ENCODE results near the gene MAPK8IP2. TPM values are rescaled to one million over a fixed set of nuclear protein-coding genes. Genes with fewer than 3 reads are reported as not detected.

MAPK8IP2 gene
- polyA plus RNA-seq, 2 of the 4 experiments (the other 2 are of a cell fraction) = 0.76 to 3.0 TPM

DNA sequence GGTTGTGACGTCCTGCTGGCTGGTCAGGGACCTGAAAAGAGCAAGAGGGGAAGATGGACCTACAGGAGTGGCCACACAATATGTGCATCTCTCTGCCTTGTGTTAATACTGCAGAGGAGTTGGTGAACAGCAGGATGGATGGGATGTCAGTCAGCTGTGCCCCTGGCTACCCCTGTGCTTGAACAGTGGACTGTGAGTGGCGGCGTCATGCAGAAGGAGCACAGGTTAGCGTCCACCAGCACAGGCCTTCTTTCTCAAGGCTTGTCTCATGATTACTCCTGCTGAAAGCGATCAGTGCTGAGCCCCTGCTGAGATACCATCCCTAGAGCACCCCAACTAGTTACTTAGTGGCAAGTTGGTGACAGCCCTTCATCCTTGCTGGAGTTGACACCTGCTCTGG is 14.2 kb upstream of the MAPK8IP2 start:
- DNase-seq (ENCODE audit: low read depth in 1 of 2, low spot score in 1 of 2) (no peak), FAIRE-seq (no peak), ATAC-seq (no peak)
- POLR2A ChIA-PET = no interaction called here
- CTCF ChIA-PET = interaction anchor here (0.6 to 1.4 kb wide), 3 partner anchors 12 to 61 kb away, joined by 4 to 5 read pairs (median 4); partner anchors contain the start of gene SCO2
- Histone ChIP-seq H3K27ac (no peak overlapping the region), H3K4me1 (peaks cover 8% of the 10 kb centered on the region; the same call in 1 of the 3 replicates), H3K4me3 (no peak overlapping the region), H3K9me3 (no peaks in the 10 kb centered on the region), H3K4me2 (no peak overlapping the region)
- TF ChIP-seq POLR2AphosphoS2 (conservative IDR thresholded peaks at IDR 0.05; ENCODE audit: low read length) (no peak), NPAS2 (CRISPR knock-in tag; IDR thresholded peaks at IDR 0.05; ENCODE audit: borderline replicate concordance) (no peak), CHD2 (IDR thresholded peaks at IDR 0.05; ENCODE audit: low read length, partially characterized antibody) (no peak), E2F6 (IDR thresholded peaks at IDR 0.05; ENCODE audit: borderline replicate concordance, low read depth) (no peak), JUNB (IDR thresholded peaks at IDR 0.05) (no peak)
- TF ChIP-seq, protein P1, sequence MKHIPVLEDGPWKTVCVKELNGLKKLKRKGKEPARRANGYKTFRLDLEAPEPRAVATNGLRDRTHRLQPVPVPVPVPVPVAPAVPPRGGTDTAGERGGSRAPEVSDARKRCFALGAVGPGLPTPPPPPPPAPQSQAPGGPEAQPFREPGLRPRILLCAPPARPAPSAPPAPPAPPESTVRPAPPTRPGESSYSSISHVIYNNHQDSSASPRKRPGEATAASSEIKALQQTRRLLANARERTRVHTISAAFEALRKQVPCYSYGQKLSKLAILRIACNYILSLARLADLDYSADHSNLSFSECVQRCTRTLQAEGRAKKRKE (CRISPR knock-in tag; IDR thresholded peaks at IDR 0.05; ENCODE audit: low read depth) = no peak
- WGBS (ENCODE audit: missing lambda C conversion rate) = 77% methylated on average over 4 of the region's 5 CpGs

DNA sequence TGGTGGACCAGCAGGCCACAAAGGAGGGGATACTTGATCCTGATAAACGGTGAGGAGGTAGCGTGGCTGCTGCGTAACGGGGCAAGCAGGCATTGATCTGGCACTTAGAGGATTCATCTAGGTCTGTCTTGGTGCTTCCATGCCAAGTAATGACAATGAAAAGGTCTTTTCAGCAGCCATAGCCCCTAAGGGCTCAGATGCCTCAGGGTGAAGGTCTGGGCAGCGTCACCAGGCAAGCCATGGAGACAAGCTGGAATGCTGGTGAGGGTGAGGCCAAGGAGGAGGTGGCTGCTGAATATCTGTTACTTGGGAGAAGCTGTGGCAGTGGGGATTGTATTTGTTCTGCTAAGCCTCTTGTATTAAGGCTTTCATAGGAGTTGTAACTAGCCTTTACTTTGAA is 13.2 kb upstream of the MAPK8IP2 start:
- POLR2A ChIA-PET = interaction anchor here (0.6 kb wide), 1 partner anchor 60 kb away, joined by 4 read pairs; no protein-coding TSS in a partner anchor
- DNase-seq (ENCODE audit: low read depth in 1 of 2, low spot score in 1 of 2) (no peak), ATAC-seq (no peak), FAIRE-seq (no peak)
- TF ChIP-seq SREBF2 (IDR thresholded peaks at IDR 0.05) (no peak), RAD21 (conservative IDR thresholded peaks at IDR 0.05 in 1 of 2, IDR thresholded peaks at IDR 0.05 in 1 of 2) (no peak), RFX5 (IDR thresholded peaks at IDR 0.05) (no peak), RARB (CRISPR knock-in tag; IDR thresholded peaks at IDR 0.05) (no peak), CBX2 (IDR thresholded peaks at IDR 0.05; ENCODE audit: borderline replicate concordance, low read depth) (no peak), RNF2 (IDR thresholded peaks at IDR 0.05; ENCODE audit: borderline replicate concordance, low read depth) (no peak), NFE2L2 (conservative IDR thresholded peaks at IDR 0.05; ENCODE audit: low read length) (no peak), BHLHE40 (IDR thresholded peaks at IDR 0.05; ENCODE audit: low read depth, low read length) (no peak), ELK1 (IDR thresholded peaks at IDR 0.05; ENCODE audit: low read depth, low read length) (no peak), GATA3 (IDR thresholded peaks at IDR 0.05; ENCODE audit: borderline replicate concordance) (no peak), HOXB5 (CRISPR knock-in tag; IDR thresholded peaks at IDR 0.05) (no peak), FOSL2 (IDR thresholded peaks at IDR 0.05) (no peak), FOSL2 (CRISPR knock-in tag; IDR thresholded peaks at IDR 0.05) (no peak), MYC (IDR thresholded peaks at IDR 0.05; ENCODE audit: borderline replicate concordance, low read length) (no peak), CBX8 (IDR thresholded peaks at IDR 0.05) (no peak), ZNF302 (CRISPR knock-in tag; IDR thresholded peaks at IDR 0.05) (no peak), CEBPB (IDR thresholded peaks at IDR 0.05) (no peak), MAFK (IDR thresholded peaks at IDR 0.05; ENCODE audit: partially characterized antibody) (no peak), EHF (CRISPR knock-in tag; IDR thresholded peaks at IDR 0.05) (no peak)
- TF ChIP-seq, protein P2, sequence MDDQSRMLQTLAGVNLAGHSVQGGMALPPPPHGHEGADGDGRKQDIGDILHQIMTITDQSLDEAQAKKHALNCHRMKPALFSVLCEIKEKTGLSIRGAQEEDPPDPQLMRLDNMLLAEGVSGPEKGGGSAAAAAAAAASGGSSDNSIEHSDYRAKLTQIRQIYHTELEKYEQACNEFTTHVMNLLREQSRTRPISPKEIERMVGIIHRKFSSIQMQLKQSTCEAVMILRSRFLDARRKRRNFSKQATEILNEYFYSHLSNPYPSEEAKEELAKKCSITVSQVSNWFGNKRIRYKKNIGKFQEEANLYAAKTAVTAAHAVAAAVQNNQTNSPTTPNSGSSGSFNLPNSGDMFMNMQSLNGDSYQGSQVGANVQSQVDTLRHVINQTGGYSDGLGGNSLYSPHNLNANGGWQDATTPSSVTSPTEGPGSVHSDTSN (IDR thresholded peaks at IDR 0.05) = no peak
- H3K9me3 ChIP-seq = no peaks in the 10 kb centered on the region
- H3K27ac ChIP-seq = no peak overlapping the region
- WGBS (ENCODE audit: missing lambda C conversion rate) = 91% methylated on average over 5 of the region's 5 CpGs
- H3K4me1 ChIP-seq = peaks cover 5% of the 10 kb centered on the region; the same call in 1 of the 3 replicates
- H3K4me3 ChIP-seq = no peak overlapping the region
- CTCF ChIA-PET = interaction anchor here (1.2 to 1.4 kb wide), 3 partner anchors 13 to 62 kb away, joined by 4 to 5 read pairs (median 4); partner anchors contain the start of genes SCO2 and SYCE3
- H3K4me2 ChIP-seq = no peak overlapping the region
